Loucy (cell line): Measurements from ENCODE around the gene TDRD1.

Experiments
- H2AFZ ChIP-seq: fragments of 200-600 bp; sonication (generic); 2 replicates; pipeline ENCODE4 v1.6.0; 2016; ENCODE audit warnings: antibody characterized with exemption, mild to moderate bottlenecking, low read length, moderate library complexity
- H3F3A ChIP-seq: fragments of 200-600 bp; 2 replicates; pipeline ENCODE4 v1.6.0; 2016; ENCODE audit warnings: antibody characterized with exemption, low read depth, mild to moderate bottlenecking
- H3K27me3 ChIP-seq: fragments of 200-600 bp; sonication (generic); 2 replicates; pipeline ENCODE4 v1.6.1; 2014; ENCODE audit warnings: low read length, mild to moderate bottlenecking; ENCODE audit not compliant: insufficient read depth, poor library complexity, severe bottlenecking
- H3K36me3 ChIP-seq: fragments of 200-600 bp; sonication (generic); 2 replicates; pipeline ENCODE4 v1.6.1; 2016; ENCODE audit warnings: low read length; ENCODE audit not compliant: insufficient read depth
- H3K4me1 ChIP-seq: fragments of 200-600 bp; sonication (generic); 2 replicates; pipeline ENCODE4 v1.5.1; 2014; ENCODE audit warnings: low read length, mild to moderate bottlenecking; ENCODE audit not compliant: insufficient read depth, poor library complexity, severe bottlenecking
- H3K4me2 ChIP-seq: fragments of 200-600 bp; sonication (generic); 2 replicates; pipeline ENCODE4 v1.6.0; 2014; ENCODE audit warnings: antibody characterized with exemption, low read length, low read depth, mild to moderate bottlenecking; ENCODE audit not compliant: poor library complexity, severe bottlenecking
- H3K4me3 ChIP-seq: fragments of 200-600 bp; sonication (generic); 2 replicates; pipeline ENCODE4 v1.5.1; 2014; ENCODE audit warnings: low read length, mild to moderate bottlenecking, mixed read lengths; ENCODE audit not compliant: poor library complexity, severe bottlenecking
- H3K79me2 ChIP-seq: fragments of 200-600 bp; sonication (generic); 2 replicates; pipeline ENCODE4 v1.6.1; 2014; ENCODE audit warnings: low read length; ENCODE audit not compliant: insufficient read depth
- H3K9ac ChIP-seq: fragments of 200-600 bp; sonication (generic); 2 replicates; pipeline ENCODE4 v1.6.0; 2014; ENCODE audit warnings: mild to moderate bottlenecking, low read depth, low read length, moderate library complexity; ENCODE audit not compliant: poor library complexity, severe bottlenecking
- H3K9me2 ChIP-seq: fragments of 200-600 bp; sonication (generic); replicated peaks from 2 replicates; pipeline ENCODE4 v1.6.1; 2016; ENCODE audit warnings: low read depth, low read length, mixed read lengths
- H3K9me3 ChIP-seq: fragments of 200-600 bp; sonication (generic); 2 replicates; pipeline ENCODE4 v1.6.1; 2014; ENCODE audit warnings: mild to moderate bottlenecking, antibody characterized with exemption, low read length, low read depth; ENCODE audit not compliant: insufficient read depth
- H4K20me1 ChIP-seq: fragments of 200-600 bp; sonication (generic); 2 replicates; pipeline ENCODE4 v1.6.0; 2014; ENCODE audit warnings: antibody characterized with exemption, low read length, mild to moderate bottlenecking; ENCODE audit not compliant: insufficient read depth, poor library complexity, severe bottlenecking
- EZH2phosphoT487 ChIP-seq: fragments of 200-600 bp; IDR thresholded peaks from 2 replicates; pipeline ENCODE4 v1.6.1; 2018; ENCODE audit warnings: antibody characterized with exemption, mild to moderate bottlenecking, moderate library complexity, borderline replicate concordance
- TF ChIP-seq, protein P1 (sequence below): fragments of 200-600 bp; sonication (generic); conservative IDR thresholded peaks from 2 replicates; pipeline ENCODE4 v1.5.1; 2014; ENCODE audit warnings: mild to moderate bottlenecking, antibody characterized with exemption, low read length

The TDRD1 gene

DNA sequence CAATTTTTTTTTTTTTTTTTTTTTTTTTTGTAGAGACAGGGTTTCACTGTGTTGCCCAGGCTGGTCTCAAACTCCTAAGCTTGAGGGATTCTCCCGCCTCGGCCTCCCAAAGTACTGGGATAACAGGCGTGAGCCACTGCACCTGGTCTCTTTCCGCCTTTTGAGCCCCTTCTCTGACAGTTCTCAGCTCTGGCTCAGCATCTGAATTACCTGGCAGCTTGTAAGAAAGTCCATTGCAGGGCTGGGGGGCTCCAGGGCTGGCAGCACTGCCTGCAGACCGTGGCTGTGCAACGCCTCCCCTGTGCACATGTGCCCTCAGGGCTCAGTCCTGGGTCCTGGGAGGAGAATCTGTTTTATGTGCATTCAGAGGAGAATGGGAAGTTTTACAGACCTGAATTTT, 97.5 kb downstream of the TDRD1 start:
- no peak overlapping the region for H3K4me2 ChIP-seq
- no peak overlapping the region for H2AFZ ChIP-seq
- no peaks in the 10 kb centered on the region for H4K20me1 ChIP-seq
- H3K27me3 ChIP-seq: no peaks in the 10 kb centered on the region
- H3K4me1 ChIP-seq: no peaks in the 10 kb centered on the region
- no peaks in the 10 kb centered on the region for H3K9me3 ChIP-seq
- no peaks in the 10 kb centered on the region for H3K36me3 ChIP-seq
- H3K4me3 ChIP-seq: no peak overlapping the region
- H3K9me2 ChIP-seq: no peaks in the 10 kb centered on the region
- H3K79me2 ChIP-seq: no peaks in the 10 kb centered on the region
- H3F3A ChIP-seq: no peaks in the 10 kb centered on the region
- H3K9ac ChIP-seq: no peak overlapping the region
- TF ChIP-seq EZH2phosphoT487: no peak

DNA sequence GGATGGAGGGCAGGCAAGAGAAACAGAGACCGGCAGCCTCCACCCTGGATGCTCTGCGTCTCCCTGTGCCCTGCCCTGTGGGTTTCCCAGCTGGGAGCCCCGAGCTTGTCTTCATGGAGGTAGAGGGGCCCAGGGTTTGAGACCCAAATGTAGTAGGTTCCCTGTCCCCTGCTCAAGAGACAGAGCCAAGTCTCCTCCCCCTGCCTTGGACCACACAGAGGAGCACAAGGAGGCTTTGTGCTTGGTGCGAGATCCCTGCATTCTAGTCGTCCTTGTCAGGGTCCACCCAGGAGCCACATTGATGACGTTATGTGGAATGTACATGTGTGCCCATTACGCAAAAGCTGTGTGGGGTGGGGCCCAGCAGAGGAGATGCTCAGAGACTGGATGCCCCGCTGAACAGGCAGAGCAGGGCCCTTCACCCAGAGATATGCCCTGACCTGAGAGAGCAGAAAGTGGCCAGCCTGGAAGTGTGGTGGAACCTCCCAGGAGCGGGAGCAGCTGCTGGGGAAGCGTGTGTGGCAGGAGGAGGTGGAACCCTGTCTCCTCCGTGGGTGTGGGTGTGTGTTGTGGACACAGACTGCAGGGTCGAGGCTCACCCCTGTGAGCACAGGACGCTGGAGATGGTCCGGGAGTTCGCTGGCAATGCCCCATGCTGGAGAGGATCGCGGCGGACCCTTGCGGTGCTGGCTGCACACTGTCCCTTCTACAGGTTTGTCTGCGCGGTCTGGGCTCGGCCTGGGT, 99.2 kb downstream of the TDRD1 start:
- H3K36me3 ChIP-seq: no peaks in the 10 kb centered on the region
- no peak for TF ChIP-seq EZH2phosphoT487
- TF ChIP-seq, protein P1, sequence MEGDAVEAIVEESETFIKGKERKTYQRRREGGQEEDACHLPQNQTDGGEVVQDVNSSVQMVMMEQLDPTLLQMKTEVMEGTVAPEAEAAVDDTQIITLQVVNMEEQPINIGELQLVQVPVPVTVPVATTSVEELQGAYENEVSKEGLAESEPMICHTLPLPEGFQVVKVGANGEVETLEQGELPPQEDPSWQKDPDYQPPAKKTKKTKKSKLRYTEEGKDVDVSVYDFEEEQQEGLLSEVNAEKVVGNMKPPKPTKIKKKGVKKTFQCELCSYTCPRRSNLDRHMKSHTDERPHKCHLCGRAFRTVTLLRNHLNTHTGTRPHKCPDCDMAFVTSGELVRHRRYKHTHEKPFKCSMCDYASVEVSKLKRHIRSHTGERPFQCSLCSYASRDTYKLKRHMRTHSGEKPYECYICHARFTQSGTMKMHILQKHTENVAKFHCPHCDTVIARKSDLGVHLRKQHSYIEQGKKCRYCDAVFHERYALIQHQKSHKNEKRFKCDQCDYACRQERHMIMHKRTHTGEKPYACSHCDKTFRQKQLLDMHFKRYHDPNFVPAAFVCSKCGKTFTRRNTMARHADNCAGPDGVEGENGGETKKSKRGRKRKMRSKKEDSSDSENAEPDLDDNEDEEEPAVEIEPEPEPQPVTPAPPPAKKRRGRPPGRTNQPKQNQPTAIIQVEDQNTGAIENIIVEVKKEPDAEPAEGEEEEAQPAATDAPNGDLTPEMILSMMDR: no peak
- no peaks in the 10 kb centered on the region for H3K9me3 ChIP-seq
- no peak overlapping the region for H3K9ac ChIP-seq
- no peaks in the 10 kb centered on the region for H3K9me2 ChIP-seq
- H3K4me1 ChIP-seq: no peaks in the 10 kb centered on the region
- H2AFZ ChIP-seq: no peak overlapping the region
- no peak overlapping the region for H3K4me2 ChIP-seq
- no peaks in the 10 kb centered on the region for H3F3A ChIP-seq
- H3K4me3 ChIP-seq: no peak overlapping the region
- H3K79me2 ChIP-seq: no peaks in the 10 kb centered on the region
- H3K27me3 ChIP-seq: no peaks in the 10 kb centered on the region
- H4K20me1 ChIP-seq: no peaks in the 10 kb centered on the region

DNA sequence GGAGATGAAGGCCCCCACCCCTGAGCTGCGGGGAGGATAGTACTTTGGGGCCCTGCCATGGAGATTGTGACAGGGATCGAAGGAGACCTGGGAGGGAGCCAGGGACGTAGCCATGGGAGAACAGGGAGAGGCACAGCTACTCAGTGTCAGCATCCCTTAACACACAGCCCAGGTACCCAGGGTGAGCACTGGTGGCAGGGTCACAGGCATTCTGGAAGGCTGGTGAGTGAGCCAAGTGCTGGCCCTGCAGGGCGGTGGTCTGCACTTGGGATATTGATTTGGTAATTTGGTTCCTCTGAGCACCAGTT, 99.7 kb downstream of the TDRD1 start:
- no peaks in the 10 kb centered on the region for H4K20me1 ChIP-seq
- H3F3A ChIP-seq: no peaks in the 10 kb centered on the region
- TF ChIP-seq, protein P1: no peak
- H3K9me3 ChIP-seq: no peaks in the 10 kb centered on the region
- H2AFZ ChIP-seq: no peak overlapping the region
- H3K79me2 ChIP-seq: no peaks in the 10 kb centered on the region
- H3K4me1 ChIP-seq: peaks cover under 1% of the 10 kb centered on the region
- no peaks in the 10 kb centered on the region for H3K36me3 ChIP-seq
- no peaks in the 10 kb centered on the region for H3K27me3 ChIP-seq
- H3K9ac ChIP-seq: no peak overlapping the region
- no peak overlapping the region for H3K4me2 ChIP-seq
- H3K4me3 ChIP-seq: no peak overlapping the region
- H3K9me2 ChIP-seq: no peaks in the 10 kb centered on the region

DNA sequence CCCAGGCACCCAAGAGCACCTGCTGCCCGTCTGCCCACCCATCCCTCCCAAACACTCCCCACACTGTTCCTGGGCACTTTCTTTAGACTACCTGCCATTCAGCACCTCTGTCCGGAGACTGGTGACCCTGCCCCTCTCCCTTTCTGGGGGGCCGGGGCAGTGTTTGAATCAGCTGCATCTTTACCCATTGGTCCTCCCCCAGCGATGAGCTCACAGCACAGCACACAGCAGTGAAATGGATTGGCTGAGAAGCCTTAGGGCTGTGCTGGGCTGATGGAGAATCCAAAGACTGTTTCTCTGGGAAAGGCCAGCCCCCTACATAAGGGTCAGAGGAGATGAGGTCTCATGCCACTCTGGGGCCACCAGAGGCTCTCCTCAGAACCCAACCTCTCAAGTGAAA, 100.1 kb downstream of the TDRD1 start:
- no peaks in the 10 kb centered on the region for H4K20me1 ChIP-seq
- H3F3A ChIP-seq: no peaks in the 10 kb centered on the region
- H2AFZ ChIP-seq: no peak overlapping the region
- no peaks in the 10 kb centered on the region for H3K27me3 ChIP-seq
- H3K4me2 ChIP-seq: no peak overlapping the region
- H3K9ac ChIP-seq: no peak overlapping the region
- H3K36me3 ChIP-seq: no peaks in the 10 kb centered on the region
- no peaks in the 10 kb centered on the region for H3K9me3 ChIP-seq
- H3K4me3 ChIP-seq: no peak overlapping the region
- no peaks in the 10 kb centered on the region for H3K9me2 ChIP-seq
- H3K4me1 ChIP-seq: peaks cover 5% of the 10 kb centered on the region
- no peaks in the 10 kb centered on the region for H3K79me2 ChIP-seq
- no peak for TF ChIP-seq EZH2phosphoT487
- TF ChIP-seq, protein P1: no peak
